ENCODE data around the gene TNFRSF6B. TPM values are rescaled to one million over a fixed set of nuclear protein-coding genes. Genes with fewer than 3 reads are reported as not detected.
A peak's percentile ranks its signal among the peaks of the same experiment; 100 is the strongest.
"Not testable (repeated sequence)": the region's sequence is repeated elsewhere in the genome, so short reads cannot be mapped to it uniquely, and the experiment has no call there.

The TNFRSF6B gene
- total and polyA plus RNA-seq, 8 donors = 0.31 to 31.0 (median 2.1) TPM

DNA sequence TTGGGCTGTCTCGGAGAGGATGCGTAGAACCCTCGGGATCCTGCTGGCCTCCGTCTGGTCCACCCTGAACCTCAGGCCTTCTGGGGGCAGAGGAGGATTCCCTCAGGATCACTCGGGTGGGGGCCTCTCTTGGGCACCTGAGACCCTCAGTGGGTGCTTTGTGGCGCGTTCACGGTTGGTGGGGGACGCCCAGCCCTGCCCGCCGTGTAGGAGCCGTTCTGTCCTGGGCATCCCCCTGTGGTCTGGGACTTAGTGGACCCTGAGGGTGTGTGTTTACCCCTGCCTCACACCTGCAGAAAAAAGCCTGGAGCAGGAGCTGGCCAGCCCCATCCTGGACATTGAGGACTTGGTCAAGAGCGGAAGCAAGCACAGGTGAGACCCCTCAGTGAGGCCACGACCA, 30.7 kb upstream of the TNFRSF6B start:
- no peak overlapping the region for H3K27ac ChIP-seq
- no peaks in the 10 kb centered on the region for H3K9me3 ChIP-seq
- no peaks in the 10 kb centered on the region for H3K4me1 ChIP-seq
- no peaks in the 10 kb centered on the region for H3K27me3 ChIP-seq
- peaks cover 0 to 12% (median 3%) of the 10 kb centered on the region in 3 donors for H3K36me3 ChIP-seq
- intact Hi-C loops (cut with DNase I) = no loop called here
- TF ChIP-seq, protein P1, sequence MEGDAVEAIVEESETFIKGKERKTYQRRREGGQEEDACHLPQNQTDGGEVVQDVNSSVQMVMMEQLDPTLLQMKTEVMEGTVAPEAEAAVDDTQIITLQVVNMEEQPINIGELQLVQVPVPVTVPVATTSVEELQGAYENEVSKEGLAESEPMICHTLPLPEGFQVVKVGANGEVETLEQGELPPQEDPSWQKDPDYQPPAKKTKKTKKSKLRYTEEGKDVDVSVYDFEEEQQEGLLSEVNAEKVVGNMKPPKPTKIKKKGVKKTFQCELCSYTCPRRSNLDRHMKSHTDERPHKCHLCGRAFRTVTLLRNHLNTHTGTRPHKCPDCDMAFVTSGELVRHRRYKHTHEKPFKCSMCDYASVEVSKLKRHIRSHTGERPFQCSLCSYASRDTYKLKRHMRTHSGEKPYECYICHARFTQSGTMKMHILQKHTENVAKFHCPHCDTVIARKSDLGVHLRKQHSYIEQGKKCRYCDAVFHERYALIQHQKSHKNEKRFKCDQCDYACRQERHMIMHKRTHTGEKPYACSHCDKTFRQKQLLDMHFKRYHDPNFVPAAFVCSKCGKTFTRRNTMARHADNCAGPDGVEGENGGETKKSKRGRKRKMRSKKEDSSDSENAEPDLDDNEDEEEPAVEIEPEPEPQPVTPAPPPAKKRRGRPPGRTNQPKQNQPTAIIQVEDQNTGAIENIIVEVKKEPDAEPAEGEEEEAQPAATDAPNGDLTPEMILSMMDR (IDR thresholded peaks at IDR 0.05) = no peak
- FAIRE-seq (no peak), DNase-seq (no peak), ATAC-seq (no peak)
- no peak overlapping the region for H3K4me3 ChIP-seq
- 91 to 96% methylated on average over 14 of the region's 14 CpGs for WGBS, 2 donors

DNA sequence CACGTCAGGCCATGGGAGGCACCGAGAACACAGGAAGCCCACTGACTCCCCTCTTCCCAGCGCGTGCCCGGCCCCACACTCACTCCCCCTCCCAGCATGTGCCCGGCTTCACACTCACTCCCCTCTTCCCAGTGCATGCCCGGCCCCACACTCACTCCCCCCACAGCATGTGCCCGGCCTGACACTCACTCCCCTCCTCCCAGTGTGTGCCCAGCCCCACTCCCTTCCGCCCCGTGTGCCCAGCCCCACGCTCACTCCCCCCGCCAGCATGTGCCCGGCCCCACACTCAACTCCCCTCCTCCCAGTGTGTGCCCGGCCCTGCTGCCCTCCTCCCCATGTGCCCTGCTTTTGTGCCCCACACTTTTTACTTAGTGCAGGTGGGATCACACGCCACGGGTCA, 28.6 kb upstream of the TNFRSF6B start:
- ATAC-seq (no peak), DNase-seq (no peak), FAIRE-seq (no peak)

DNA sequence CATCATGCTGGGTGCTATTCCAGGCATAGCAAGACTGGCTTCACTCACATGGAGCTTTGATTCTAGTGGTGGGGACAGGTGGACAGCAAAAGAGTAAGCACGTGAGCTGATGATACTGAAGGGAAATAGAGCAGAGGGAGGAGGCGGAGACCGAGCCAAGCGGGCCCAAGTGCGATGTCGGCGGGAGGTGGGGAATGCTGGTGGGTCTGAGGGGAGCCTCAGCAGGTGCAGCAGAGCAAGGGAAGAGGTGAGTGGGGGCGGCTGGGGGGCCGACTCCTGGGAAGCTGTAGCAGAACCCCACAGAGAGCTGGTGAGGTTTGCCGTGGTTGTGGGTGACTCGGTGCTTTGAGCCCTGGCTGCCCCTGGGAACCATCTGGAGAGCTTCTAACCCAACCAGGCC, 28.1 kb upstream of the TNFRSF6B start:
- ATAC-seq = no peak
- intact Hi-C loops (cut with DNase I) = no loop called here
- Histone ChIP-seq H3K27ac (no peak overlapping the region), H3K27me3 (no peaks in the 10 kb centered on the region), H3K36me3 (peaks cover 0 to 12% (median 0%) of the 10 kb centered on the region in 3 donors), H3K4me1 (no peaks in the 10 kb centered on the region), H3K4me3 (no peak overlapping the region), H3K9me3 (no peaks in the 10 kb centered on the region)
- 93 to 98% methylated on average over 11 of the region's 11 CpGs for WGBS, 2 donors
- DNase-seq = no peak
- no peak for FAIRE-seq
- TF ChIP-seq, protein P1 (IDR thresholded peaks at IDR 0.05) = no peak

More for the DNA sequence above, 28.6 kb upstream of the TNFRSF6B start:
- Histone ChIP-seq H3K27me3 (no peaks in the 10 kb centered on the region), H3K36me3 (peaks cover 0 to 12% (median 0%) of the 10 kb centered on the region in 3 donors), H3K4me1 (no peaks in the 10 kb centered on the region), H3K4me3 (no peak overlapping the region), H3K27ac (no peak overlapping the region), H3K9me3 (no peaks in the 10 kb centered on the region)
- intact Hi-C loops (cut with DNase I) = no loop called here
- 93% methylated on average over 13 to 16 of the region's 16 CpGs for WGBS, 2 donors
- TF ChIP-seq, protein P1 (IDR thresholded peaks at IDR 0.05) = no peak

DNA sequence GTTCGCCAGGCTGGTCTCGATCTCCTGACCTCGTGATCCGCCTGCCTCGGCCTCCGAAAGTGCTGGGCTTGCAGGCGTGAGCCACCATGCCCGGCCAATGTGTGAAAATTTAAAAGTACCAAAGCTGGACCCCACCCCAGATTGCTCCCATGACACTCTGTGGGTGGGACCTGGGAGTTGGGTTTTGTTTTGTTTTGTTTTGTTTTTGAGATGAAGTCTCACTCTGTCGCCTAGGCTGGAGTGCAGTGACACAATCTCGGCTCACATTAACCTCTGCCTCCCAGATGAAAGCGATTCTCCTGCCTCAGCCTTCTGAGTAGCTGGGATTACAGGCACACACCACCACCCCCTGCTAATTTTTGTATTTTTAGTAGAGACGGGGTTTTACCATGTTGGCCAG, 24.8 kb upstream of the TNFRSF6B start:
- not testable (repeated sequence) for H3K27ac ChIP-seq

DNA sequence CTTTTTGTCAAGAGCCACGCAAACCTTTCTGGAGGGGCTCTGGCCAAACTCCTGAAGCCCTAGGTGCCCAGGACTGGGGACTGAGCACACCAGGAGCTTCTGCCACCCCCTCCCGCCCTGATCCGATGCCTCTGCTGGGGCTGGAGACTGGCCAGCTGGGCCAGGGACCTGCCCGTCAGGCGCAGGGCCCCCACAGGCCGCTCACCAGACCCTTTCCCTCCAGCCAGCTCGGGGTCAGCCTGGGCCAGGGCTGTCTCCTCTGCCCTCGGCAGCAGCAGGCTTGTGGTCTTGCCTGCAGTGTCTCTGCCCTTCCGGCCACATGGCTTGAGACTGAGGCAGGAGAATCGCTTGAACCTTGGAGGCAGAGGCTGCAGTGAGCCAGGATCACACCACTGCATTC, 23.8 kb upstream of the TNFRSF6B start:
- TF ChIP-seq, protein P1 (IDR thresholded peaks at IDR 0.05) = no peak
- Histone ChIP-seq H3K9me3 (no peaks in the 10 kb centered on the region), H3K4me1 (no peaks in the 10 kb centered on the region), H3K36me3 (peaks cover 0 to 6% (median 0%) of the 10 kb centered on the region in 3 donors), H3K27ac (no peak overlapping the region), H3K4me3 (no peak overlapping the region), H3K27me3 (no peaks in the 10 kb centered on the region)
- ATAC-seq (no peak), FAIRE-seq (no peak), DNase-seq (peak in 1 of 6 donors; percentile 46)
- intact Hi-C loops (cut with DNase I) = no loop called here
- 94 to 95% methylated on average over 10 of the region's 10 CpGs for WGBS, 2 donors

More for the DNA sequence above, 24.8 kb upstream of the TNFRSF6B start:
- H3K4me1 ChIP-seq; DNase-seq; FAIRE-seq; intact Hi-C loops (cut with DNase I); H3K27me3 ChIP-seq; H3K9me3 ChIP-seq; H3K4me3 ChIP-seq; ATAC-seq: not testable (repeated sequence)
- H3K36me3 ChIP-seq = peaks cover 0 to 10% (median 0%) of the 10 kb centered on the region in 3 donors
- WGBS, 2 donors = 97 to 98% methylated on average over 12 of the region's 12 CpGs

Data from pancreas (tissue), 10 donors.